HG03520 (cell line): ENCODE data around the gene CCDC107.
"Not testable (repeated sequence)": the region's sequence is repeated elsewhere in the genome, so short reads cannot be mapped to it uniquely, and the experiment has no call there.

Experiments used
- ATAC-seq: cut with Tn5 transposase; IDR thresholded peaks from one replicate; pipeline ENCODE4 v1.9.1; 2021; ENCODE audit warnings: mild to moderate bottlenecking, moderate library complexity; ENCODE audit not compliant: unreplicated experiment

CCDC107 gene

GRCh38 chr9:35637427-35637955 lies 20.6 kb upstream of the CCDC107 start:
- not testable (repeated sequence) for ATAC-seq

- not testable (repeated sequence) for ATAC-seq
These were observed 19.3 kb upstream of the CCDC107 start for GRCh38 chr9:35638751-35639150.

GRCh38 chr9:35639225-35639624 lies 18.9 kb upstream of the CCDC107 start:
- ATAC-seq, result not testable (repeated sequence)

- no peak for ATAC-seq
These were observed 18.5 kb upstream of the CCDC107 start for GRCh38 chr9:35639631-35640030.

GRCh38 chr9:35640431-35640830 lies 17.7 kb upstream of the CCDC107 start:
- not testable (repeated sequence) for ATAC-seq

- ATAC-seq, result not testable (repeated sequence)
These were observed 16.6 kb upstream of the CCDC107 start for GRCh38 chr9:35641478-35641877.

GRCh38 chr9:35643046-35643445 lies 15.0 kb upstream of the CCDC107 start:
- ATAC-seq, result no peak

GRCh38 chr9:35645736-35646135 lies 12.4 kb upstream of the CCDC107 start:
- ATAC-seq, result not testable (repeated sequence)

- no peak for ATAC-seq
These were observed 11.9 kb upstream of the CCDC107 start for GRCh38 chr9:35646153-35646532.

- peak; percentile 91 for ATAC-seq
These were observed 11.4 kb upstream of the CCDC107 start for GRCh38 chr9:35646533-35647265.

- ATAC-seq, result no peak
These were observed 8.4 kb upstream of the CCDC107 start for GRCh38 chr9:35649431-35650340.

GRCh38 chr9:35650341-35651158 lies 7.5 kb upstream of the CCDC107 start, which contains the start of gene SIT1:
Gene SIT1 (minus strand): TSS chr9:35650931. CDS start chr9:35650853, 78 bp downstream.
- no peak for ATAC-seq

GRCh38 chr9:35651956-35652828 lies 5.9 kb upstream of the CCDC107 start:
- ATAC-seq, result no peak

GRCh38 chr9:35652829-35653209 lies 5.3 kb upstream of the CCDC107 start:
- ATAC-seq, result no peak

GRCh38 chr9:35653611-35654010 lies 4.5 kb upstream of the CCDC107 start:
- no peak for ATAC-seq

- ATAC-seq, result no peak
These were observed 1.7 kb upstream of the CCDC107 start for GRCh38 chr9:35656348-35656747.

- no peak for ATAC-seq
These were observed 1.1 kb upstream of the CCDC107 start for GRCh38 chr9:35656831-35657545.

GRCh38 chr9:35657546-35658136 lies 451 bp upstream of the CCDC107 start, which contains the start of gene RMRP:
Gene RMRP (minus strand): TSS chr9:35658019.
- ATAC-seq, result peak; percentile 84

GRCh38 chr9:35658968-35659220 lies 802 bp downstream of the CCDC107 start:
- ATAC-seq, result no peak
